AG04450 (cell line): ENCODE results near the gene MON1A. TPM values are rescaled to one million over a fixed set of nuclear protein-coding genes. Genes with fewer than 3 reads are reported as not detected.

Source experiments
- CTCF ChIA-PET: fragments of 300-600, 350-600 bp; formaldehyde crosslinking; extraction: SDS; loops from one replicate; lab custom pipeline; 2022; ENCODE audit warnings: antibody characterized with exemption, inconsistent platforms; lab: Charles Lee
- POLR2A ChIA-PET: fragments of 350-600 bp; formaldehyde crosslinking; extraction: SDS; loops from one replicate; lab custom pipeline; 2021; ENCODE audit warnings: antibody characterized with exemption, inconsistent platforms; lab: Yijun Ruan, JAX
- DNase-seq: peaks from one replicate; pipeline ENCODE4 v3.0.0-alpha.2; 2011; ENCODE audit warnings: low read depth, low spot score
- H3K27ac ChIP-seq: one replicate; pipeline ENCODE4 v1.5.1; 2012; ENCODE audit warnings: low read depth, low read length, control low read depth
- H3K27me3 ChIP-seq: one replicate; pipeline ENCODE4 v1.6.0; 2012; ENCODE audit warnings: low read length; ENCODE audit not compliant: control insufficient read depth, insufficient read depth
- H3K4me3 ChIP-seq: 2 replicates; pipeline ENCODE4 v1.5.1; 2011; ENCODE audit warnings: mild to moderate bottlenecking, low read depth, low read length, control low read depth
- H3K9me3 ChIP-seq: 2 replicates; pipeline ENCODE4 v1.5.1; 2012; ENCODE audit warnings: low read length; ENCODE audit not compliant: control insufficient read depth, insufficient read depth
- polyA plus RNA-seq: library from polyadenylated mRNA; depleted of rRNA; stranded (reverse); fragments of >200 nt; gene quantifications from 2 replicates; pipeline ENCODE4 v1.2.3, GENCODE V29; 2011
- TF ChIP-seq, protein P1 (sequence below): IDR thresholded peaks from 2 replicates; pipeline ENCODE4 v1.5.1; 2011; ENCODE audit warnings: low read depth, low read length, control low read depth, inconsistent platforms

MON1A gene
- polyA plus RNA-seq, 1 experiment = 7.1 TPM

- DNase-seq = no peak
- CTCF ChIA-PET = no interaction called here
- H3K4me3 ChIP-seq = no peak overlapping the region
- TF ChIP-seq, protein P1, sequence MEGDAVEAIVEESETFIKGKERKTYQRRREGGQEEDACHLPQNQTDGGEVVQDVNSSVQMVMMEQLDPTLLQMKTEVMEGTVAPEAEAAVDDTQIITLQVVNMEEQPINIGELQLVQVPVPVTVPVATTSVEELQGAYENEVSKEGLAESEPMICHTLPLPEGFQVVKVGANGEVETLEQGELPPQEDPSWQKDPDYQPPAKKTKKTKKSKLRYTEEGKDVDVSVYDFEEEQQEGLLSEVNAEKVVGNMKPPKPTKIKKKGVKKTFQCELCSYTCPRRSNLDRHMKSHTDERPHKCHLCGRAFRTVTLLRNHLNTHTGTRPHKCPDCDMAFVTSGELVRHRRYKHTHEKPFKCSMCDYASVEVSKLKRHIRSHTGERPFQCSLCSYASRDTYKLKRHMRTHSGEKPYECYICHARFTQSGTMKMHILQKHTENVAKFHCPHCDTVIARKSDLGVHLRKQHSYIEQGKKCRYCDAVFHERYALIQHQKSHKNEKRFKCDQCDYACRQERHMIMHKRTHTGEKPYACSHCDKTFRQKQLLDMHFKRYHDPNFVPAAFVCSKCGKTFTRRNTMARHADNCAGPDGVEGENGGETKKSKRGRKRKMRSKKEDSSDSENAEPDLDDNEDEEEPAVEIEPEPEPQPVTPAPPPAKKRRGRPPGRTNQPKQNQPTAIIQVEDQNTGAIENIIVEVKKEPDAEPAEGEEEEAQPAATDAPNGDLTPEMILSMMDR = no peak
- peaks cover 28% of the 10 kb centered on the region for H3K27me3 ChIP-seq
- H3K9me3 ChIP-seq = no peaks in the 10 kb centered on the region
- POLR2A ChIA-PET = no interaction called here
- no peak overlapping the region for H3K27ac ChIP-seq
These were observed 53.0 kb downstream of the MON1A start for GRCh38 chr3:49876567-49876966.

DNA sequence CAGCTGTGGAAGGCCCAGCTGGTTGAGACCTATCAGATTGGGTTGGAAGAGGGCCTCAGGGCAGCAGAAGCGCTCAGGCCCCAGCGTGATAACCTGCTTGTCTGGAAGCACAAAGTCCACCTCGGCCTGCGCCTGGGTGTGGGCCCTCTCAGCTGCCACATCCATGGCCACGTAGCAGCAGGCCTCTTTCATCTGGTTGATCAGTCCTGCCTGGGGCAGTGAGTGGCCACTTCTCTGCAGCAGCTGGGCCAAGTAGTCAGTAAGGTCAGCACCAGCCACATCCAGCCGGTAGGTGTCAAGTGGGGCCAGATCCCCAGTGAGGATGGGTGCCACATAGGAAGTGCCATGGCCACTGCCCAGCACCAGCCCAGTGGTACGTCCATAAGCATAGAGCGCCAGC, 56.0 kb downstream of the MON1A start:
- Histone ChIP-seq H3K27me3 (peaks cover 44% of the 10 kb centered on the region), H3K27ac (no peak overlapping the region), H3K4me3 (no peak overlapping the region), H3K9me3 (no peaks in the 10 kb centered on the region)
- TF ChIP-seq, protein P1 = no peak
- ChIA-PET POLR2A (no interaction called here), CTCF (no interaction called here)
- DNase-seq = no peak

GRCh38 chr3:49872801-49873281, 56.8 kb downstream of the MON1A start:
- ChIA-PET CTCF (interaction anchor here (0.5 to 0.8 kb wide), 2 partner anchors 34 to 307 kb away, joined by 3 to 4 read pairs; no protein-coding TSS in a partner anchor), POLR2A (no interaction called here)
- H3K27me3 ChIP-seq = peaks cover 52% of the 10 kb centered on the region
- no peak for DNase-seq
- no peak overlapping the region for H3K27ac ChIP-seq
- H3K4me3 ChIP-seq = no peak overlapping the region
- TF ChIP-seq, protein P1 = no peak
- H3K9me3 ChIP-seq = no peaks in the 10 kb centered on the region; the same call in 1 of the 2 replicates

DNA sequence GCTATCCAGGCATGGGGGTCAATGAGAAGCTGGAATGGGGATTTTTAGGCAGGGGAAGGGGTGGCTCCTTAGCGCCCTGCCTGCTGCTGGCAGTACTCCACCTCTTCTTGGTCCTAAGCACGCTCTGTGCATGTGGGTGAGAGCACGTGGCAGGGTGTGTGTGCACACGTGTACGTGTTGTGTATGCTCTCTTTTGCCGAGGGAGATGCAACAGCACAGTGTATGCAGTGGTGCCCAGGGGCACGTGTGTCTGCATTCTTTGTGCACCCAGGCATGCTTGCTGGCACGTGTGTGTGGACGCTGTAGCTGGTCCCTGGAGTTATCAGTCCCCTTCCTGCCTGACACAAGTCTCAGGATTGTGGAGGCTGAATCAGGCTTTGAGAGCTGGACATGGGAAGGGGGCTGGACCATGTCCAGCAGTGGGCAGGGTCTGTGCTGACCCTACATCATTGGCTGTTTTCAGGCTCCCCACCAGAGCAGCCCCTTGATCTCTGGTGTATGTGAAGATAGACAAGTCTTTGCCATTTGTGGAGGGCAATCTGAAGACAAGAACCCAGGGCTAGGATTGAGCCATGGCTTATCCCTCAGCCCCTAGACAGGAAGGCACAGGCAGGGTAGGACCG, 58.0 kb downstream of the MON1A start:
- H3K4me3 ChIP-seq = no peak overlapping the region
- ChIA-PET POLR2A (no interaction called here), CTCF (interaction anchor here (0.8 kb wide), 1 partner anchor 32 kb away, joined by 3 read pairs; no protein-coding TSS in a partner anchor)
- no peak overlapping the region for H3K27ac ChIP-seq
- H3K9me3 ChIP-seq = no peaks in the 10 kb centered on the region; the same call in 1 of the 2 replicates
- peaks cover 54% of the 10 kb centered on the region for H3K27me3 ChIP-seq
- TF ChIP-seq, protein P1 = no peak
- no peak for DNase-seq

GRCh38 chr3:49869525-49870126, 60.0 kb downstream of the MON1A start, which contains the start of gene CAMKV:
CAMKV (minus strand) TSS chr3:49869906; CDS start chr3:49862388, 7,518 bp downstream.
- TF ChIP-seq, protein P1 = no peak

More at GRCh38 chr3:49869525-49870126, 60.0 kb downstream of the MON1A start, which contains the start of gene CAMKV:
- CTCF ChIA-PET = no interaction called here
- POLR2A ChIA-PET = no interaction called here
- DNase-seq = no peak
- Histone ChIP-seq H3K27me3 (peaks cover 64% of the 10 kb centered on the region), H3K27ac (no peak within 1 kb of the TSS), H3K4me3 (peak within 1 kb of the TSS; percentile 20; the same call in 1 of the 2 replicates), H3K9me3 (no peaks in the 10 kb centered on the region; the same call in 1 of the 2 replicates)
